ENCODE results near the gene PEX14. TPM values are rescaled to one million over a fixed set of nuclear protein-coding genes. Genes with fewer than 3 reads are reported as not detected.
"Not testable (repeated sequence)": the region's sequence is repeated elsewhere in the genome, so short reads cannot be mapped to it uniquely, and the experiment has no call there.

Gene PEX14
- total RNA-seq, 1 donor from 2014 or later: 17.7 TPM

GRCh38 chr1:10446790-10447422 lies 27.8 kb upstream of the PEX14 start:
- intact Hi-C loops (cut with DNase I): no loop called here
- no peak for DNase-seq (ENCODE audit: low spot score)

DNA sequence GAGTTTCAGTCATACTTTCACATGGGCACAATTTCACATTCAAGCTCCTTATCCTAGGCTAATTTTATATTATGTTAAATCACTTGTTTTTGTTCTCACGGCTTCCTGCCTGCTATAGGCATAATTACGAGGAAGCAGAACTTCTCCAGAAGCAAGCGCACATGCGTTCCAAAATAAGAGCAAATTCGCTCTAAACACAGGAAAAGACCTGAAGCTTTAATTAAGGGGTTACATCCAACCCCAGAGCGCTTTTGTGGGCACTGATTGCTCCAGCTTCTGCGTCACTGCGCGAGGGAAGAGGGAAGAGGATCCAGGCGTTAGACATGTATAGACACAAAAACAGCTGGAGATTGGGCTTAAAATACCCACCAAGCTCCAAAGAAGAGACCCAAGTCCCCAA lies 25.0 kb upstream of the PEX14 start, which contains the start of gene CORT:
CORT (plus strand) TSS at position 281 of the 400 bp plus-strand sequence. CDS start 193 bp downstream, outside the sequence.
- intact Hi-C loops (cut with DNase I): no loop called here
- no peak for DNase-seq (ENCODE audit: low spot score)

GRCh38 chr1:10450156-10450814 lies 24.5 kb upstream of the PEX14 start:
- no peak for DNase-seq (ENCODE audit: low spot score)
- intact Hi-C loops (cut with DNase I): no loop called here

- intact Hi-C loops (cut with DNase I): no loop called here
- DNase-seq (ENCODE audit: low spot score): no peak
Observed at GRCh38 chr1:10450836-10451235, 23.9 kb upstream of the PEX14 start.

DNA sequence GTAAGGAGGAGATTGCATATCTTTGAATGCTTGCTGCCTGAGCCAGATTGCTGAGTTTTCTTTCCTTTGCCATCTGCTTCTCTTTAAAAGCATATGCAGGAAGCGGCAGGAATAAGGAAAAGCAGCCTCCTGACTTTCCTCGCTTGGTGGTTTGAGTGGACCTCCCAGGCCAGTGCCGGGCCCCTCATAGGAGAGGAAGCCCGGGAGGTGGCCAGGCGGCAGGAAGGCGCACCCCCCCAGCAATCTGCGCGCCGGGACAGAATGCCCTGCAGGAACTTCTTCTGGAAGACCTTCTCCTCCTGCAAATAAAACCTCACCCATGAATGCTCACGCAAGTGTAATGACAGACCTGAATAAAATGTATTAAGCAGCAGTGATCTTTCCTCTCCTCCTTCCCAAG lies 23.5 kb upstream of the PEX14 start:
- intact Hi-C loops (cut with DNase I): no loop called here
- DNase-seq (ENCODE audit: low spot score): no peak

GRCh38 chr1:10456048-10456447 lies 18.7 kb upstream of the PEX14 start:
- intact Hi-C loops (cut with DNase I): no loop called here
- DNase-seq (ENCODE audit: low spot score): no peak

- intact Hi-C loops (cut with DNase I): no loop called here
- DNase-seq (ENCODE audit: low spot score): no peak
Observed at GRCh38 chr1:10456661-10457060, 18.1 kb upstream of the PEX14 start.

GRCh38 chr1:10457462-10457861 lies 17.3 kb upstream of the PEX14 start:
- intact Hi-C loops (cut with DNase I); DNase-seq (ENCODE audit: low spot score): not testable (repeated sequence)

DNA sequence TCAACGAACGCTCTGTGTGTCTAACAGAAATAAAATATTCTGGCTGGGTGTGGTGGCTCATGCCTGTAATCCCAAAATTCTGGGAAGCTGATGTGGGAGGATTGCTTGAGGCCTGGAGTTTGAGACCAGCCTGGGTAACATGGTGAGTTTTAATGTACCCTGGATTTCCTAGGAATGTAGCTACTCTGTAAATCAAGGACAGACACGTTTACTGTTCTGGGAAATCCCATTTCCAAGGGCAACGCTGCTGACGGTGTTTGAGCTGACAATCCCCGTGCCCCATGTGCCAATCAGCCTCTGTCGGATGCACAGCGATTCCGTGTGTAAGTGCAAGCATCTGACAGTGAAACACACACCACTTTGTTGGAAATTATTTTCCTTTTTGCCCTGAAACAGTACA lies 16.9 kb upstream of the PEX14 start:
- no peak for DNase-seq (ENCODE audit: low spot score)
- intact Hi-C loops (cut with DNase I): no loop called here

- intact Hi-C loops (cut with DNase I): no loop called here
- DNase-seq (ENCODE audit: low spot score): no peak
Observed at GRCh38 chr1:10459184-10459583, 15.6 kb upstream of the PEX14 start.

- intact Hi-C loops (cut with DNase I): no loop called here
Observed at GRCh38 chr1:10467078-10467477, 7.7 kb upstream of the PEX14 start.

DNA sequence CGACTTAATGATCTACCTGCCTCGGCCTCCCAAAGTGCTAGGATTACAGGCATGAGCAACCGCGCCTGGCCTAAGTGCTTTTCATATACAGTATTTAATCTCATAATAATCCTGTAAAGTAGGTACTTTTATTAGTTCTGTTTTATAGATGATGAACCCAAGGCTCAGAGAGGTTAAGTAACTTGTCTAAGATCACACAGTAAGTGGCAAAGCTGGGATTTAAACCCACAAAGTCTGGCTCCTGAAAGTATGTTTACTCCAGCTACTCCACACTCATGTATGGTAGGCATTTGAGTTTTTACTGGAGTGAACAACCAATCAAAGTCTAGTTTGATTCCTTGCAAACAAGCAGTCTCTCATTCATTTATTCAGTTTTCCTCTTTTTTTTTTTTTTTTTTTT lies 4.7 kb upstream of the PEX14 start:
- intact Hi-C loops (cut with DNase I): no loop called here
- no peak for DNase-seq (ENCODE audit: low spot score)

More at GRCh38 chr1:10467078-10467477, 7.7 kb upstream of the PEX14 start:
- no peak for DNase-seq (ENCODE audit: low spot score)

DNA sequence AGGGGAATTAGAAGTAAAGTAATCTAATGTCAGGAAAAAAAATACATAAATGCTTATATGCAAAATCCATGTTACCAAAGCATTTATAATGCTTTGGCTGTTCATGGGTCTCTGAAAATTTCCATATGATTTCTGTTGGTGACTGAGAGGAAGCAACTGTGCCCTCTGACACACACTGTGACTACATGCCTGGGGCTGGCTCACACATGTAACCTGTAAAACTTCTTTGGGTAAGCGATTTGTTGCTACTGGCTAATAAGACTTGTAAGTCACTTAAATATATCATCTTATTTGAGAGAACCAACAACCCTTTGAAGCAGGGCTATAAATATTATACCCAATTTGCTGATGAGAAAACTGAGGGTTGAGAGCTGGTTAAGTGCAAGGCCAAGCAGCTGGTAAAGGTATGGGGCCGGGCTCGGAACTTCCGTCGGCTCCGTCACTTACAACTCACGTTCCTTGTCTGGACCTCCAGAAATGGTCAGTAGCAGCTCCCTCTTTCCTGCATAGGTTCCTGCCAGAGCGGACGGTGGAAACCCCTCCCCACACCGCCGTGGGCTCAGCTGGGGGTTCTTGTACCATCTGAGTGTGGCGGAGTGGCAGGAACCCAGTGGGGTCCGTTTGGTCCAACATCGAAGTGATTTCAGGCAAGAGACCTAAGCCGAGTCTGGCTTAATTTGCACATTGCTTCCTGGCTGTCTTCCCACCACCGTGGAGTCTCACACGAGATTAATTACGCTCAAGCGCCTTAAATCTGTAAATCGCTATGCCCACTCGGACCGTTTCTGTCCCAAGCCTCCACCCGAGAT lies 3.1 kb upstream of the PEX14 start:
- intact Hi-C loops (cut with DNase I): no loop called here
- DNase-seq (ENCODE audit: low spot score): no peak

GRCh38 chr1:10472220-10473144 lies 2.3 kb upstream of the PEX14 start, which contains the start of gene DFFA:
TSS of gene DFFA (minus strand) at chr1:10472529. CDS start at chr1:10472458, 71 bp downstream.
- peak; percentile 96 for DNase-seq (ENCODE audit: low spot score)
- intact Hi-C loops (cut with DNase I): no loop called here

- DNase-seq (ENCODE audit: low spot score): no peak
- intact Hi-C loops (cut with DNase I): no loop called here
Observed at GRCh38 chr1:10473145-10473765, 1.5 kb upstream of the PEX14 start.

DNA sequence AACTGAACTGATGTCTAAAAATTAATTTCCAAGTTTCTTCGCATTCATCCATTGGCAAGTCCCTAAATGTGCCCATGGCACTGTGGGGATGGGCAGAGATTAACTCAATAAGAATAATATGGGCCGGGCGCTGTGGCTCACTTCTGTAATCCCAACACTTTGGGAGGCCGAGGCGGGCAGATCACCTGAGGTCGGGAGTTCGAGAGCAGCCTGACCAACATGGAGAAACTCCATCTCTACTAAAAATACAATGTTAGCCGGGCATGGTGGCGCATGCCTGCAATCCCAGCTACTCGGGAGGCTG lies 489 bp upstream of the PEX14 start:
- DNase-seq (ENCODE audit: low spot score): not testable (repeated sequence)
- intact Hi-C loops (cut with DNase I): loop anchor here (2.0 kb wide), 1 partner anchor 43 kb away; the partner anchor contains the start of gene CENPS

DNA sequence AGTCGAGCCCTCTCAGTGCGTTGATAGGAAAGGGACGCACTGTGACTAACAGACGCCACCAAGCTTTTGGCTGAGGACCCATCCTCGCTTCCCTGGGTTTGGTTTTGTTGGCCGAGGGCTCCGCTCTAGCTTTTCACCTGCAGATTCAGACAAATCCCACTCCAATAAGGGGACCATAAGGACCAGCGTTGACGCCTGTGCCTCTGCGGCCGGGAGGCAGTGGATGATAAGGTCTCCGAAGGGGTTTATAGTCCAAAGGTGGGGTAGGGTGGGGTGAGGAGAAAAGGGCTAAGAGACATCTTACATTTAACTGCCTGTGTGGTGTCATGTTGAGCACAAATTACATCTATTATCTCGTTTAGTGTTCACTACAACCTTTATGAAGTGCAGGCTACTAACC lies 760 bp downstream of the PEX14 start:
- DNase-seq (ENCODE audit: low spot score): no peak
- intact Hi-C loops (cut with DNase I): loop anchor here (2.0 kb wide), 1 partner anchor 45 kb away; the partner anchor contains the start of gene CENPS

DNA sequence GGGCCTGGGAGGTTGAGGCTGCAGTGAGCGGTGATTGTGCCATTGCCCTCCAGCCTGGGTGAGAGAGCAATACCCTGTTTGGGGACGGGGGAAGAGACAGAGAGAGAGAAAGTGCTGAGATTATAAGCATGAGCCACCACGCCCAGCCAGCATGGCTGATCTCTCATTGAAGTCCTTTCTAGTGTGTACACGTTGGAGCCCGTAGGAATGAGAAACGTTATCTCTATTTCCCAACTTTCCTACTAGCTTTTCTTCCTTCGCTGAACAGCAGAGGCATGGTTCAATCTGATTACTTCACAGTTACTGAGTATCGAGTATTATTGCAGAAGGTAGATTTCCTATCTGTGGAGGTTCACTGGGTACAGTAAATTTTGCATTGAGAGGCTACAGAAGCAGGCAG lies 4.5 kb downstream of the PEX14 start:
- DNase-seq (ENCODE audit: low spot score): no peak
- intact Hi-C loops (cut with DNase I): no loop called here

- intact Hi-C loops (cut with DNase I): no loop called here
- no peak for DNase-seq (ENCODE audit: low spot score)
Observed at GRCh38 chr1:10480614-10481013, 5.9 kb downstream of the PEX14 start.

Measured in cardiac septum (tissue), 1 donor.